ENCODE data around the gene KRIT1.
A peak's percentile ranks its signal among the peaks of the same experiment; 100 is the strongest.
"Not testable (repeated sequence)": the region's sequence is repeated elsewhere in the genome, so short reads cannot be mapped to it uniquely, and the experiment has no call there.

Gene KRIT1

DNA sequence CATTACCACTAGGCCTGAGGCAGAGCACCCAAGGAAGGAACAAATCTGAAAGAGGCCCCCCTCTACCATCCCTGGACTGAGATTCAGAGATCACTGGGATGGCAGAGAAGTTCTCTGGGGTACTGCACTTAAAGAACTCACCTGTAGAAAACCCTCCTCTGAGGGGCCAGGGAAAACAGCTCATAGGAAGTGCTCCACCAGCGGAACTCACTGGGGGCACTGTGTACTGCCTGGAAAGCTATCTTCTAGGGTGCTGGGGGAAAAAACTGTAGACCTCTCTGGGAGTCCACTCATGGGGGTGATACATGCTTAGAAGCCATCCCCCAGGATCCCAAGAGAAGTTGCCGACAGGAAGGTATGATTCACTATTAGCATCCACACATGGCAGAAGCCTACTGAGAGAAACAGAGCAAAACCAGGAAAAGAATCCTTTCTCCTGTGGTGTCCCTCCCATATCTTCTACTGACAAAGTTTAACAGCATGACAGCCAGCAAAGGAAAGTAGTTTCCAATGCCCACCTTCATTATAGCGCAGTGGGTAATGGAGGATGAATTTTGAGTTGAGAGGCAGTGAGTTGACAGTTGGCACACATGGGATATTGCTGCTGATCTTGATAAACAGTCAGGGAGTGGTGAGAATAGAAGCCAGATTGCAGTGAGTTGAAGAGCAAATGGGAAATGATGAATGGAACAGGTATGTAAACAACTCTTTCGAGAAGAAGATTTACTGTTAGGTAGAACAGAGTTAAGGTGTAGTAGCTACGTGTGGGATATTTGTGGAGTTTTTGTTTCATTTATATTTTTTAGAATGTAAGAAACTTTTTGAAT, 20.9 kb upstream of the KRIT1 start:
- Histone ChIP-seq H3K4me3 (ENCODE audit: control insufficient read depth in 1 of 7, extremely low read depth in 1 of 7, insufficient read depth in 4 of 7, low read depth in 2 of 7, low read length in 6 of 7) (no peak overlapping the region), H3K36me3 (ENCODE audit: control insufficient read depth in 4 of 4, insufficient read depth in 4 of 4, low read length in 3 of 4) (peaks cover 0 to 18% (median 5%) of the 10 kb centered on the region in 4 experiments), H3K4me1 (ENCODE audit: control extremely low read depth in 1 of 4, control insufficient read depth in 4 of 4, insufficient read depth in 4 of 4, low read length in 3 of 4) (no peaks in the 10 kb centered on the region), H3K27me3 (replicated peaks in 2 of 5; ENCODE audit: control insufficient read depth in 4 of 5, insufficient read depth in 5 of 5, low read length in 4 of 5) (no peaks in the 10 kb centered on the region), H3K9me3 (ENCODE audit: control extremely low read depth in 1 of 5, control insufficient read depth in 4 of 5, insufficient read depth in 2 of 5, low read depth in 1 of 5, low read length in 4 of 5) (peaks cover 0 to 11% (median 3%) of the 10 kb centered on the region in 5 experiments), H3K27ac (ENCODE audit: insufficient read depth in 1 of 2, low read depth in 1 of 2, low read length in 2 of 2, poor library complexity in 1 of 2, severe bottlenecking in 2 of 2) (no peak overlapping the region)
- 100% methylated on average over 3 of the region's 5 CpGs for WGBS (ENCODE audit: insufficient coverage)
- ChIA-PET CTCF (no interaction called here), POLR2A (no interaction called here)
- DNase-seq = no peak

GRCh38 chr7:92260248-92260781, 14.6 kb upstream of the KRIT1 start:
- CTCF ChIA-PET = interaction anchor here (1.0 to 1.1 kb wide), 2 partner anchors 14 to 42 kb away, joined by 3 to 4 read pairs; partner anchors contain the start of genes ANKIB1 and KRIT1
- POLR2A ChIA-PET = no interaction called here

GRCh38 chr7:92259610-92260247, 14.0 kb upstream of the KRIT1 start:
- DNase-seq = peak in 2 of 3 donors; percentile 21 to 40
- peaks cover 0 to 12% (median 4%) of the 10 kb centered on the region in 4 experiments for H3K36me3 ChIP-seq (ENCODE audit: control insufficient read depth in 4 of 4, insufficient read depth in 4 of 4, low read length in 3 of 4)
- H3K4me3 ChIP-seq (ENCODE audit: control insufficient read depth in 1 of 7, extremely low read depth in 1 of 7, insufficient read depth in 4 of 7, low read depth in 2 of 7, low read length in 6 of 7) = no peak overlapping the region
- ChIA-PET POLR2A (no interaction called here), CTCF (interaction anchor here (1.0 to 1.1 kb wide), 2 partner anchors 14 to 42 kb away, joined by 3 to 4 read pairs; partner anchors contain the start of genes ANKIB1 and KRIT1)
- no peak overlapping the region for H3K27ac ChIP-seq (ENCODE audit: insufficient read depth in 1 of 2, low read depth in 1 of 2, low read length in 2 of 2, poor library complexity in 1 of 2, severe bottlenecking in 2 of 2)
- no peaks in the 10 kb centered on the region for H3K4me1 ChIP-seq (ENCODE audit: control extremely low read depth in 1 of 4, control insufficient read depth in 4 of 4, insufficient read depth in 4 of 4, low read length in 3 of 4)
- no peaks in the 10 kb centered on the region for H3K27me3 ChIP-seq (replicated peaks in 2 of 5; ENCODE audit: control insufficient read depth in 4 of 5, insufficient read depth in 5 of 5, low read length in 4 of 5)
- peaks cover 0 to 8% (median 3%) of the 10 kb centered on the region in 5 experiments for H3K9me3 ChIP-seq (ENCODE audit: control extremely low read depth in 1 of 5, control insufficient read depth in 4 of 5, insufficient read depth in 2 of 5, low read depth in 1 of 5, low read length in 4 of 5)
- WGBS (ENCODE audit: insufficient coverage) = 100% methylated on average over 1 of the region's 2 CpGs

More at GRCh38 chr7:92260248-92260781, 14.6 kb upstream of the KRIT1 start:
- Histone ChIP-seq H3K9me3 (ENCODE audit: control extremely low read depth in 1 of 5, control insufficient read depth in 4 of 5, insufficient read depth in 2 of 5, low read depth in 1 of 5, low read length in 4 of 5) (peaks cover 0 to 6% (median 3%) of the 10 kb centered on the region in 5 experiments), H3K4me1 (ENCODE audit: control extremely low read depth in 1 of 4, control insufficient read depth in 4 of 4, insufficient read depth in 4 of 4, low read length in 3 of 4) (no peaks in the 10 kb centered on the region), H3K27ac (ENCODE audit: insufficient read depth in 1 of 2, low read depth in 1 of 2, low read length in 2 of 2, poor library complexity in 1 of 2, severe bottlenecking in 2 of 2) (no peak overlapping the region), H3K27me3 (replicated peaks in 2 of 5; ENCODE audit: control insufficient read depth in 4 of 5, insufficient read depth in 5 of 5, low read length in 4 of 5) (no peaks in the 10 kb centered on the region), H3K36me3 (ENCODE audit: control insufficient read depth in 4 of 4, insufficient read depth in 4 of 4, low read length in 3 of 4) (peaks cover 0 to 12% (median 4%) of the 10 kb centered on the region in 4 experiments), H3K4me3 (ENCODE audit: control insufficient read depth in 1 of 7, extremely low read depth in 1 of 7, insufficient read depth in 4 of 7, low read depth in 2 of 7, low read length in 6 of 7) (no peak overlapping the region)
- WGBS (ENCODE audit: insufficient coverage) = 88% methylated on average over 5 of the region's 7 CpGs
- DNase-seq = peak in 2 of 3 donors; percentile 17 to 20

DNA sequence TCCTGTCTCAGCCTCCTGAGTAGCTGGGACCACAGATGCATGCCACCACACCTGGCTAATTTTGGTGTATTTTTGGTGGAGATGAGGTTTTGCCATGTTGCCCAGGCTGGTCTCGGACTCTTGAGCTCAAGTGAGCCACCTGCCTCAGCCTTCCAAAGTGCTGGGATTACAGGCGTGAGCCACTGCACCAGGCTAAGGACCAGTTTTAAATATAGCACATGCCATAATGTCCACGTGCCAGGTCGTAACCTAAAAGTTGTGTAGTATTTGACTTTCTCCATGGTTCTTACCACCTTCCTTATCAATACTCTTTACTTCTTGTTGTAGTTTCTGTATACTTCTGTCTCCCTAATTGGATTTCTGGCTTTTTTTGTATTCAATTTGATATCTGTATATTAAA, 13.3 kb upstream of the KRIT1 start:
- Histone ChIP-seq H3K27ac (ENCODE audit: insufficient read depth in 1 of 2, low read depth in 1 of 2, low read length in 2 of 2, poor library complexity in 1 of 2, severe bottlenecking in 2 of 2) (no peak overlapping the region), H3K4me1 (ENCODE audit: control extremely low read depth in 1 of 4, control insufficient read depth in 4 of 4, insufficient read depth in 4 of 4, low read length in 3 of 4) (no peaks in the 10 kb centered on the region), H3K27me3 (replicated peaks in 2 of 5; ENCODE audit: control insufficient read depth in 4 of 5, insufficient read depth in 5 of 5, low read length in 4 of 5) (no peaks in the 10 kb centered on the region), H3K36me3 (ENCODE audit: control insufficient read depth in 4 of 4, insufficient read depth in 4 of 4, low read length in 3 of 4) (peaks cover 0 to 12% (median 4%) of the 10 kb centered on the region in 4 experiments), H3K9me3 (ENCODE audit: control extremely low read depth in 1 of 5, control insufficient read depth in 4 of 5, insufficient read depth in 2 of 5, low read depth in 1 of 5, low read length in 4 of 5) (peaks cover 0 to 9% (median 4%) of the 10 kb centered on the region in 5 experiments), H3K4me3 (ENCODE audit: control insufficient read depth in 1 of 7, extremely low read depth in 1 of 7, insufficient read depth in 4 of 7, low read depth in 2 of 7, low read length in 6 of 7) (no peak overlapping the region)
- POLR2A ChIA-PET = no interaction called here
- CTCF ChIA-PET = no interaction called here
- WGBS (ENCODE audit: insufficient coverage) = 97% methylated on average over 4 of the region's 4 CpGs
- DNase-seq = no peak

- CTCF ChIA-PET = no interaction called here
- Histone ChIP-seq H3K27me3 (replicated peaks in 2 of 5; ENCODE audit: control insufficient read depth in 4 of 5, insufficient read depth in 5 of 5, low read length in 4 of 5) (no peaks in the 10 kb centered on the region), H3K4me3 (ENCODE audit: control insufficient read depth in 1 of 7, extremely low read depth in 1 of 7, insufficient read depth in 4 of 7, low read depth in 2 of 7, low read length in 6 of 7) (no peak overlapping the region), H3K27ac (ENCODE audit: insufficient read depth in 1 of 2, low read depth in 1 of 2, low read length in 2 of 2, poor library complexity in 1 of 2, severe bottlenecking in 2 of 2) (no peak overlapping the region), H3K9me3 (ENCODE audit: control extremely low read depth in 1 of 5, control insufficient read depth in 4 of 5, insufficient read depth in 2 of 5, low read depth in 1 of 5, low read length in 4 of 5) (peaks cover 0 to 4% (median 0%) of the 10 kb centered on the region in 5 experiments), H3K4me1 (ENCODE audit: control extremely low read depth in 1 of 4, control insufficient read depth in 4 of 4, insufficient read depth in 4 of 4, low read length in 3 of 4) (no peaks in the 10 kb centered on the region), H3K36me3 (ENCODE audit: control insufficient read depth in 4 of 4, insufficient read depth in 4 of 4, low read length in 3 of 4) (peaks cover 3 to 11% (median 6%) of the 10 kb centered on the region in 4 experiments)
- DNase-seq = no peak
- POLR2A ChIA-PET = interaction anchor here (1.0 kb wide), 1 partner anchor 9 kb away, joined by 3 read pairs; the partner anchor contains the start of genes ANKIB1 and KRIT1
- WGBS (ENCODE audit: insufficient coverage) = 92% methylated on average over 3 of the region's 4 CpGs
Measured at GRCh38 chr7:92255308-92255707, 9.6 kb upstream of the KRIT1 start.

- H3K27ac ChIP-seq (ENCODE audit: insufficient read depth in 1 of 2, low read depth in 1 of 2, low read length in 2 of 2, poor library complexity in 1 of 2, severe bottlenecking in 2 of 2); H3K4me3 ChIP-seq (ENCODE audit: control insufficient read depth in 1 of 7, extremely low read depth in 1 of 7, insufficient read depth in 4 of 7, low read depth in 2 of 7, low read length in 6 of 7); CTCF ChIA-PET; H3K27me3 ChIP-seq (replicated peaks in 2 of 5; ENCODE audit: control insufficient read depth in 4 of 5, insufficient read depth in 5 of 5, low read length in 4 of 5); DNase-seq; H3K9me3 ChIP-seq (ENCODE audit: control extremely low read depth in 1 of 5, control insufficient read depth in 4 of 5, insufficient read depth in 2 of 5, low read depth in 1 of 5, low read length in 4 of 5); H3K4me1 ChIP-seq (ENCODE audit: control extremely low read depth in 1 of 4, control insufficient read depth in 4 of 4, insufficient read depth in 4 of 4, low read length in 3 of 4): not testable (repeated sequence)
- peaks cover 3 to 11% (median 5%) of the 10 kb centered on the region in 4 experiments for H3K36me3 ChIP-seq (ENCODE audit: control insufficient read depth in 4 of 4, insufficient read depth in 4 of 4, low read length in 3 of 4)
- WGBS (ENCODE audit: insufficient coverage) = 100% methylated on average over 1 of the region's 1 CpG
- POLR2A ChIA-PET = interaction anchor here (1.0 kb wide), 1 partner anchor 9 kb away, joined by 3 read pairs; the partner anchor contains the start of genes ANKIB1 and KRIT1
Measured at GRCh38 chr7:92254800-92255199, 9.1 kb upstream of the KRIT1 start.

Data from common myeloid progenitor, CD34-positive (primary cell).